Astrocyte (in vitro differentiated cells and primary cell): ENCODE data around the gene MCM3AP.

Source experiments
- CTCF ChIP-seq: IDR thresholded peaks from 2 replicates; pipeline ENCODE4 v1.5.1; 2011; ENCODE audit warnings: low read depth, mild to moderate bottlenecking, inconsistent platforms, low read length, moderate library complexity; ENCODE audit not compliant: insufficient read depth
- EZH2 ChIP-seq: IDR thresholded peaks from 2 replicates; pipeline ENCODE4 v1.6.1; 2012; ENCODE audit warnings: mild to moderate bottlenecking, low read length, inconsistent platforms; ENCODE audit not compliant: insufficient read depth

- TF ChIP-seq EZH2 (no peak), CTCF (no peak)
Measured at GRCh38 chr21:46322351-46323226, 37.2 kb upstream of the MCM3AP start.
